ENCODE results near the gene HS3ST2.
"Not testable (repeated sequence)": the region's sequence is repeated elsewhere in the genome, so short reads cannot be mapped to it uniquely, and the experiment has no call there.

Gene HS3ST2

GRCh38 chr16:22926105-22926751 is 112.3 kb downstream of the HS3ST2 start:
- Mint-ChIP-seq H3K4me3 (no peak overlapping the region), H3K4me1 (ENCODE audit: low read depth) (no peaks in the 10 kb centered on the region), H3K27ac (no peak overlapping the region), H3K27me3 (peaks cover 16% of the 10 kb centered on the region), H3K9me3 (no peaks in the 10 kb centered on the region), H3K36me3 (ENCODE audit: low read depth) (no peaks in the 10 kb centered on the region)

DNA sequence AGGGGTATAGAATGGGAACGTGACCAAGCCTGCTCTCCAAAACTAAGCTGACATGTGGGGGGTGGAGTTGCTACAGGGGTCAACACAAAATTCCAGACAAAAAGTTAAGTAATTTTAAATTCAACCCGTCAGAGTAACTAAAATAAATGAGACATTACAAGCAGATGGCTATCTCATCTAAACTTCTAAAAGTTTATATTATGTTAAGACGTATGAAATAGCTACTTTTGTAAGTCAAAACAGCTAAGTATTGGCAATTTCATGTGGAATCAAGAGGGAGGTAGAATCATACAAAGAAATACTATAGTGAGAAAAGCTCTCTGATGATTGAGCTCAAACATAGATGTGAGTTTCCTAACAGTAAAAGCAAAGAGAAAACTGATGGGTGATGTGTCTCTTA is 113.3 kb downstream of the HS3ST2 start:
- H3K27ac Mint-ChIP-seq: no peak overlapping the region
- H3K27me3 Mint-ChIP-seq: peaks cover 24% of the 10 kb centered on the region
- H3K9me3 Mint-ChIP-seq: no peaks in the 10 kb centered on the region
- H3K4me3 Mint-ChIP-seq: no peak overlapping the region
- H3K36me3 Mint-ChIP-seq (ENCODE audit: low read depth): no peaks in the 10 kb centered on the region
- no peaks in the 10 kb centered on the region for H3K4me1 Mint-ChIP-seq (ENCODE audit: low read depth)

- Mint-ChIP-seq H3K4me1 (ENCODE audit: low read depth) (no peaks in the 10 kb centered on the region), H3K36me3 (ENCODE audit: low read depth) (no peaks in the 10 kb centered on the region), H3K27ac (no peak overlapping the region), H3K4me3 (no peak overlapping the region), H3K9me3 (no peaks in the 10 kb centered on the region), H3K27me3 (peaks cover 36% of the 10 kb centered on the region)
Observed at GRCh38 chr16:22928882-22929435, 115.0 kb downstream of the HS3ST2 start.

- Mint-ChIP-seq H3K9me3 (no peaks in the 10 kb centered on the region), H3K4me3 (no peak overlapping the region), H3K27me3 (peaks cover 36% of the 10 kb centered on the region), H3K27ac (no peak overlapping the region), H3K4me1 (ENCODE audit: low read depth) (no peaks in the 10 kb centered on the region), H3K36me3 (ENCODE audit: low read depth) (no peaks in the 10 kb centered on the region)
Observed at GRCh38 chr16:22929461-22929860, 115.5 kb downstream of the HS3ST2 start.

GRCh38 chr16:22932032-22932771 is 118.2 kb downstream of the HS3ST2 start:
- no peaks in the 10 kb centered on the region for H3K4me1 Mint-ChIP-seq (ENCODE audit: low read depth)
- no peaks in the 10 kb centered on the region for H3K36me3 Mint-ChIP-seq (ENCODE audit: low read depth)
- H3K27ac Mint-ChIP-seq: no peak overlapping the region
- H3K4me3 Mint-ChIP-seq: no peak overlapping the region
- H3K27me3 Mint-ChIP-seq: peaks cover 42% of the 10 kb centered on the region
- no peaks in the 10 kb centered on the region for H3K9me3 Mint-ChIP-seq

GRCh38 chr16:22933173-22933572 is 119.2 kb downstream of the HS3ST2 start:
- H3K9me3 Mint-ChIP-seq: no peaks in the 10 kb centered on the region
- H3K4me3 Mint-ChIP-seq: no peak overlapping the region
- H3K27ac Mint-ChIP-seq: no peak overlapping the region
- no peaks in the 10 kb centered on the region for H3K36me3 Mint-ChIP-seq (ENCODE audit: low read depth)
- no peaks in the 10 kb centered on the region for H3K4me1 Mint-ChIP-seq (ENCODE audit: low read depth)
- peaks cover 42% of the 10 kb centered on the region for H3K27me3 Mint-ChIP-seq

DNA sequence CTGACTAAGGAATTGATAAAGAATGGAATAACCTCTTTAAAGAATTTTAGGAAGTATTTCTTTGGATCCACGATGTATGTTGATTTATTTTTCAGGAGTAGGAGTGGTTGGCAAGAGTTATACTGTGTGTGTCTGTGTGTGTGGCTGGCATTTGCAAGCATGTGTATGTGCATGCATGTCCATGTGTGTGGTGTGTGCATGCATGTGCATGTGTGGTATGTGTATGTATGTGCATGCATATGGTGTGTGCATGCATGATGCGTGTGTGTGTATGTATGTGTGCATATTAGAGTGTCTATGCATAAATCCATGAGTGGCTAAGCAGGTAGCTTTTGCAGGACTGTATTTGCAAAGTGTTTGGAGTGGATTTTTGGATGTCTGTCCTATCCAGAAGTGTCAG is 120.8 kb downstream of the HS3ST2 start:
- Mint-ChIP-seq H3K4me3 (no peak overlapping the region), H3K36me3 (ENCODE audit: low read depth) (no peaks in the 10 kb centered on the region), H3K4me1 (ENCODE audit: low read depth) (no peaks in the 10 kb centered on the region), H3K27me3 (peaks cover 44% of the 10 kb centered on the region), H3K9me3 (peaks cover 4% of the 10 kb centered on the region), H3K27ac (no peak overlapping the region)

DNA sequence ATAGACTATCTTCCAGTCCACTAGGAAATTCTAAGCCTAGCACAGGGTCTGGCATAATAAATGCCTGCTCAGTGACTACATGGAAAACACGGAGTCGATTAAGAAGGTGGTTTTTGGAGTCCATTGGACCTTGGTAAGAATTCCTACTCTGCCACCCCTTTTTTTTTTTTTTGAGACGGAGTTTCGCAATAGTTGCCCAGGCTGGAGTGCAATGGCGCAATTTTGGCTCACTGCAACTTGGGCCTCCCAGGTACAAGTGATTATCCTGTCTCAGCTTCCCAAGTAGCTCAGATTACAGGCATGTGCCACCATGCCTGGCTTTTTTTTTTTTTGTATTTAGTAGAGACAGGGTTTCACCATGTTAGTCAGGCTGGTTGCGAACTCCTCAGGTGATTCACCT is 123.2 kb downstream of the HS3ST2 start:
- Mint-ChIP-seq H3K4me3 (no peak overlapping the region), H3K36me3 (ENCODE audit: low read depth) (no peaks in the 10 kb centered on the region), H3K4me1 (ENCODE audit: low read depth) (no peaks in the 10 kb centered on the region), H3K27me3 (peaks cover 46% of the 10 kb centered on the region), H3K27ac (no peak overlapping the region), H3K9me3 (peaks cover 4% of the 10 kb centered on the region)

DNA sequence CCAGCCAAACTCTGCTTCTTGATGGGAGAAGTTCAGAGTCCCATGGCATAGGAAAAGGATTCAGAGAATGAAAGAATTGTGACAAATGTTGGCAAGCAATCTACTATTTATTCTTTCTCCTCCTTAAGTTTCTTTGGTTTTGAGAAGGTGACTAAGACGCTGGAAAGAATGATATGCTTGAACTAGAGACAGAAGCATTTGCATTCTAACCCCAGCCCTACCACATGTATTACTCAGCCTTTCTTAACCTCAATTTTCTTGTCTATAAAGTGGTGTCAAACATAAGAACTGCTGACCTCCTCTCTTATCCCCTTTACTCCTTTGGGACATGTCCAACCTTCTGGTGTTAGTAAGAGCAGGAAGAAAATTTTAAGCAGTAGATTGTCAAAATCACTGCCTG is 124.7 kb downstream of the HS3ST2 start:
- no peak overlapping the region for H3K4me3 Mint-ChIP-seq
- peaks cover 4% of the 10 kb centered on the region for H3K9me3 Mint-ChIP-seq
- H3K27me3 Mint-ChIP-seq: peaks cover 44% of the 10 kb centered on the region
- no peaks in the 10 kb centered on the region for H3K36me3 Mint-ChIP-seq (ENCODE audit: low read depth)
- H3K4me1 Mint-ChIP-seq (ENCODE audit: low read depth): no peaks in the 10 kb centered on the region
- H3K27ac Mint-ChIP-seq: no peak overlapping the region

DNA sequence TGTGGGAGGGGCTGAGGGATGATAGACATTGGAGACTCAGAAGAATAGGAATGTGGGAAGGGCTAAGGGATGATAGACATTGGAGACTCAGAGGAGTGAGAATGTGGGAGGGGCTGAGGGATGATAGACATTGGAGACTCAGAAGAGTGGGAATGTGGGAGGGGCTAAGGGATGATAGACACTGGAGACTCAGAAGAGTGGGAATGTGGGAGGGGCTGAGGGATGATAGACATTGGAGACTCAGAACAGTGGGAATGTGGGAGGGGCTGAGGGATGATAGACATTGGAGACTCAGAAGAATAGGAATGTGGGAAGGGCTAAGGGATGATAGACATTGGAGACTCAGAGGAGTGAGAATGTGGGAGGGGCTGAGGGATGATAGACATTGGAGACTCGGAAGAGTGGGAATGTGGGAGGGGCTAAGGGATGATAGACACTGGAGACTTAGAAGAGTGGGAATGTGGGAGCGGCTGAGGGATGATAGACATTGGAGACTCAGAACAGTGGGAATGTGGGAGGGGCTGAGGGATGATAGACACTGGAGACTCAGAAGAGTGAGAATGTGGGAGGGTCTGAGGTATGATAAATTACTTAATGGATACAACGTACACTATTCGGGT is 125.9 kb downstream of the HS3ST2 start:
- not testable (repeated sequence) for H3K4me3 Mint-ChIP-seq; H3K27ac Mint-ChIP-seq; H3K9me3 Mint-ChIP-seq; H3K36me3 Mint-ChIP-seq (ENCODE audit: low read depth); H3K4me1 Mint-ChIP-seq (ENCODE audit: low read depth)
- peaks cover 42% of the 10 kb centered on the region for H3K27me3 Mint-ChIP-seq

- H3K9me3 Mint-ChIP-seq: peaks cover 4% of the 10 kb centered on the region
- no peak overlapping the region for H3K4me3 Mint-ChIP-seq
- no peaks in the 10 kb centered on the region for H3K36me3 Mint-ChIP-seq (ENCODE audit: low read depth)
- H3K27me3 Mint-ChIP-seq: peaks cover 52% of the 10 kb centered on the region
- H3K27ac Mint-ChIP-seq: no peak overlapping the region
- no peaks in the 10 kb centered on the region for H3K4me1 Mint-ChIP-seq (ENCODE audit: low read depth)
Observed at GRCh38 chr16:22941970-22942501, 128.1 kb downstream of the HS3ST2 start.

GRCh38 chr16:22942811-22943210 is 128.8 kb downstream of the HS3ST2 start:
- Mint-ChIP-seq H3K9me3 (peaks cover 4% of the 10 kb centered on the region), H3K4me1 (ENCODE audit: low read depth) (no peaks in the 10 kb centered on the region), H3K27ac (no peak overlapping the region), H3K27me3 (peaks cover 60% of the 10 kb centered on the region), H3K4me3 (no peak overlapping the region), H3K36me3 (ENCODE audit: low read depth) (no peaks in the 10 kb centered on the region)

DNA sequence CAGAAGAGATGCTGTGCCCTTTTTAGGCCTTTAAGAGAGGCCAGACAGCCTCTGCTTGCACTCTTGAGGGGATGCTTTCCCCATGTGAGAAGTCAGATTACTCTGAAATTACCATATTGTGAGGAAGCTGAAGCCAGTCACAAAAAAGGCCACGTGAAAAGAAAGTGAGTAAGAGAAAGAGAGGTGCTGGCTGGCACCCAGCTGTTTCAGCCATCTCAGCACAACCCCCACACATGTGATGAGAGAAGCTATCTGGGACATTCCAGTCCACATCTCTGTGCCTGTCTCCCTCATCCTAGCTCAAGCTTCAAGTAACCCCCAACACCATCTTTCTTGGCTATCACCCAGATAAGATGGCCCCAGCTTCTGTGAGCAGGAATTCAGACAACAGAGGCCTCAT is 131.4 kb downstream of the HS3ST2 start:
- Mint-ChIP-seq H3K9me3 (no peaks in the 10 kb centered on the region), H3K27ac (no peak overlapping the region), H3K27me3 (peaks cover 62% of the 10 kb centered on the region), H3K36me3 (ENCODE audit: low read depth) (no peaks in the 10 kb centered on the region), H3K4me3 (no peak overlapping the region), H3K4me1 (ENCODE audit: low read depth) (peaks cover 7% of the 10 kb centered on the region)

GRCh38 chr16:22946433-22946832 is 132.5 kb downstream of the HS3ST2 start:
- Mint-ChIP-seq H3K9me3 (no peaks in the 10 kb centered on the region), H3K27ac (no peak overlapping the region), H3K4me1 (ENCODE audit: low read depth) (peaks cover 7% of the 10 kb centered on the region), H3K36me3 (ENCODE audit: low read depth) (no peaks in the 10 kb centered on the region), H3K27me3 (peaks cover 54% of the 10 kb centered on the region), H3K4me3 (no peak overlapping the region)

DNA sequence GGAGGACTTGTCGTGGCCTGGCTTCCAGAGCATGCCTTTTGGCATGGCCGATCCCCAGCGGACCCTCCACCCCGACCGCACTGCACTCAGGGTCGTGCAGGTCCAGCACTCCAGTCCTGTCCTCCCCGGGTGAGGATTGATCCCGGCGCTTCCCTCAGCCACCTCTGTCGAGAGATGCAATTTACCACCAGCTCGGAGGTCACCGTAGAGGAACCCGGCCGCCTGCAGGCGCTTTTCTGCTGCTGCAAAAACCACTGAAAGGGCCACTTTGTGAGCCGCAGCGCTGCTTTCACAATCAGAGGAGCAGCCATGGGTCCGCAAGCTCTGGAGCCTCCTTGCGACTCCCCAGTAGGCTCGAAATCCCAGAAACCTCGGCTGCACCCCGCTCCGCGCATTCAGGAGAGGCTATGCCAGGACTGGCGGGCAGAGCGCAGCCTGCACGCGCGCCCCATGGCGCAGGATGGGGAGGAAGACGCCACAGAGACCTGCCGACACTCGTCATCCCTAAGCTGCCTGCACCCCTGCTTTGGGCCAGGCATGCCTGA is 134.2 kb downstream of the HS3ST2 start:
- Mint-ChIP-seq H3K4me1 (ENCODE audit: low read depth) (peaks cover 7% of the 10 kb centered on the region), H3K27me3 (peaks cover 52% of the 10 kb centered on the region), H3K4me3 (no peak overlapping the region), H3K27ac (no peak overlapping the region), H3K9me3 (no peaks in the 10 kb centered on the region), H3K36me3 (ENCODE audit: low read depth) (no peaks in the 10 kb centered on the region)

Data from stimulated activated naive CD8-positive, alpha-beta T cell treated with anti-CD3 and anti-CD28 coated beads, Interleukin-15, Interleukin-2, amounts not matched to agents 100 ng/mL and 50 ng/mL, for 24 hours (primary cell).